ENCODE data around the gene GCH1.

- TF ChIP-seq, protein P1, sequence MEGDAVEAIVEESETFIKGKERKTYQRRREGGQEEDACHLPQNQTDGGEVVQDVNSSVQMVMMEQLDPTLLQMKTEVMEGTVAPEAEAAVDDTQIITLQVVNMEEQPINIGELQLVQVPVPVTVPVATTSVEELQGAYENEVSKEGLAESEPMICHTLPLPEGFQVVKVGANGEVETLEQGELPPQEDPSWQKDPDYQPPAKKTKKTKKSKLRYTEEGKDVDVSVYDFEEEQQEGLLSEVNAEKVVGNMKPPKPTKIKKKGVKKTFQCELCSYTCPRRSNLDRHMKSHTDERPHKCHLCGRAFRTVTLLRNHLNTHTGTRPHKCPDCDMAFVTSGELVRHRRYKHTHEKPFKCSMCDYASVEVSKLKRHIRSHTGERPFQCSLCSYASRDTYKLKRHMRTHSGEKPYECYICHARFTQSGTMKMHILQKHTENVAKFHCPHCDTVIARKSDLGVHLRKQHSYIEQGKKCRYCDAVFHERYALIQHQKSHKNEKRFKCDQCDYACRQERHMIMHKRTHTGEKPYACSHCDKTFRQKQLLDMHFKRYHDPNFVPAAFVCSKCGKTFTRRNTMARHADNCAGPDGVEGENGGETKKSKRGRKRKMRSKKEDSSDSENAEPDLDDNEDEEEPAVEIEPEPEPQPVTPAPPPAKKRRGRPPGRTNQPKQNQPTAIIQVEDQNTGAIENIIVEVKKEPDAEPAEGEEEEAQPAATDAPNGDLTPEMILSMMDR (IDR thresholded peaks at IDR 0.05): no peak
- TF ChIP-seq POLR2A (IDR thresholded peaks at IDR 0.05) (no peak), EP300 (IDR thresholded peaks at IDR 0.05) (no peak), POLR2AphosphoS5 (IDR thresholded peaks at IDR 0.05) (no peak)
Observed at GRCh38 chr14:54797556-54797955, 105.1 kb downstream of the GCH1 start.

All from gastroesophageal sphincter (tissue), 3 donors.